Measurements from ENCODE around the gene DNAH7.

GRCh38 chr2:195937176-195937575 is 131.5 kb downstream of the DNAH7 start:
- TF ChIP-seq CTCF (IDR thresholded peaks at IDR 0.05) = no peak
- no peak for TF ChIP-seq POLR2A (IDR thresholded peaks at IDR 0.05)
